AG04449 (cell line): Measurements from ENCODE around the gene ANTXR2.

Experiments used
- CTCF ChIA-PET: fragments of 350-600 bp; formaldehyde crosslinking; extraction: SDS; loops from one replicate; lab custom pipeline; 2021; ENCODE audit warnings: antibody characterized with exemption; lab: Yijun Ruan, JAX
- POLR2A ChIA-PET: fragments of 400-600, 350-600 bp; formaldehyde crosslinking; extraction: SDS; loops from one replicate; lab custom pipeline; 2020; ENCODE audit warnings: antibody characterized with exemption, inconsistent platforms; lab: Yijun Ruan, JAX
- DNase-seq: peaks from one replicate; pipeline ENCODE4 v3.0.0-alpha.2; 2010; ENCODE audit warnings: low read depth, low spot score
- H3K4me3 ChIP-seq: 2 replicates; pipeline ENCODE4 v1.5.1; 2011; ENCODE audit warnings: low read depth, mild to moderate bottlenecking, control low read depth, low read length
- TF ChIP-seq, protein P1 (sequence below): IDR thresholded peaks from one replicate; pipeline ENCODE4 v1.5.1; 2011; ENCODE audit warnings: mild to moderate bottlenecking, moderate library complexity, low read length, control low read depth, inconsistent platforms; ENCODE audit not compliant: insufficient read depth; ENCODE audit errors: missing control alignments

ANTXR2 gene

GRCh38 chr4:80112236-80112635 is 39.2 kb upstream of the ANTXR2 start:
- ChIA-PET CTCF (interaction anchor here (0.9 to 5.4 kb wide), 3 partner anchors 14 to 71 kb away, joined by 3 to 35 read pairs (median 3); no protein-coding TSS in a partner anchor), POLR2A (no interaction called here)
- TF ChIP-seq, protein P1, sequence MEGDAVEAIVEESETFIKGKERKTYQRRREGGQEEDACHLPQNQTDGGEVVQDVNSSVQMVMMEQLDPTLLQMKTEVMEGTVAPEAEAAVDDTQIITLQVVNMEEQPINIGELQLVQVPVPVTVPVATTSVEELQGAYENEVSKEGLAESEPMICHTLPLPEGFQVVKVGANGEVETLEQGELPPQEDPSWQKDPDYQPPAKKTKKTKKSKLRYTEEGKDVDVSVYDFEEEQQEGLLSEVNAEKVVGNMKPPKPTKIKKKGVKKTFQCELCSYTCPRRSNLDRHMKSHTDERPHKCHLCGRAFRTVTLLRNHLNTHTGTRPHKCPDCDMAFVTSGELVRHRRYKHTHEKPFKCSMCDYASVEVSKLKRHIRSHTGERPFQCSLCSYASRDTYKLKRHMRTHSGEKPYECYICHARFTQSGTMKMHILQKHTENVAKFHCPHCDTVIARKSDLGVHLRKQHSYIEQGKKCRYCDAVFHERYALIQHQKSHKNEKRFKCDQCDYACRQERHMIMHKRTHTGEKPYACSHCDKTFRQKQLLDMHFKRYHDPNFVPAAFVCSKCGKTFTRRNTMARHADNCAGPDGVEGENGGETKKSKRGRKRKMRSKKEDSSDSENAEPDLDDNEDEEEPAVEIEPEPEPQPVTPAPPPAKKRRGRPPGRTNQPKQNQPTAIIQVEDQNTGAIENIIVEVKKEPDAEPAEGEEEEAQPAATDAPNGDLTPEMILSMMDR = no peak
- no peak for DNase-seq
- H3K4me3 ChIP-seq = no peak overlapping the region

GRCh38 chr4:80111276-80111675 is 38.2 kb upstream of the ANTXR2 start:
- DNase-seq = no peak
- no peak overlapping the region for H3K4me3 ChIP-seq
- CTCF ChIA-PET = no interaction called here
- TF ChIP-seq, protein P1 = no peak
- POLR2A ChIA-PET = no interaction called here

DNA sequence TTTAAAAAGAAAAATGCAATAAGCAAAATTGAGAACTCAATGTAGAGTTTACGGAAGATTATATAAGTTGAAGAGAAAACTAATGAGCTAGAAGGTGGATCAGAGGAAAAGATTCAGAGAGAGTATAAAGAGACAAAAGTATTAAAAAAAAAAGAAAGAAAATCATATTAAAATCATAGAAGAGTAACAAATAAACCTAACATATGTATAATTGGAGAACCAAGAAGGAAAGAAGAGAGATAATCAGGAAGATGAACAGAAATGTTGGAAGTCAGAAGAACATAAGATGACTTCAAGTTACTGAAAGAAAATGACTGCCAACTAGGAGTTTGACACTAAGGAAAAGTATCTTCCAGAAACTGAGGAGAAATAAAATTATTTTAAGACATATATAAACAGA is 34.3 kb upstream of the ANTXR2 start:
- no peak overlapping the region for H3K4me3 ChIP-seq
- DNase-seq = no peak
- CTCF ChIA-PET = interaction anchor here (1.3 kb wide), 1 partner anchor 18 kb away, joined by 4 read pairs; no protein-coding TSS in a partner anchor
- TF ChIP-seq, protein P1 = no peak
- POLR2A ChIA-PET = no interaction called here

GRCh38 chr4:80104927-80105326 is 31.9 kb upstream of the ANTXR2 start:
- CTCF ChIA-PET = interaction anchor here (0.7 to 1.0 kb wide), 2 partner anchors 21 to 80 kb away, joined by 3 to 4 read pairs; no protein-coding TSS in a partner anchor
- DNase-seq = no peak
- POLR2A ChIA-PET = no interaction called here

DNA sequence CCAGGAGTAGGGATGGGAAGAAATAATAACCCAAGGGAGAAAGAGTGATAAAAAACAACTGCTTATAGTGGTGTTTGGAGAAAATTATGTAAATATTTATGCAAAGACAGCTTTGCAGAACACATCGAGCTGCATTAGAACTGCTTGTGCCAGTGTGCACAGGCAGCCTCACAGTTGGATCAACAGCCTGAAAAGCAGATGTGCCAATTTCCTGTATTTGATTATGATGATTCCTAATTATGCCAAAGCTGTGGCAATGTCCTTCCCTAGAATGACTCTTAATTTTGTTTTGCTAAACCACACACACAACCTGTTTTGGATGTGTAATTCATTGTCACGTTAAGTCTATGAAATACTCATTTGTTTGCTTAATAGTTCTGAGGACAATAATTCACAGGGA is 30.6 kb upstream of the ANTXR2 start:
- no peak for DNase-seq
- CTCF ChIA-PET = no interaction called here
- no peak overlapping the region for H3K4me3 ChIP-seq

More at GRCh38 chr4:80104927-80105326, 31.9 kb upstream of the ANTXR2 start:
- H3K4me3 ChIP-seq = no peak overlapping the region
- TF ChIP-seq, protein P1 = no peak

GRCh38 chr4:80101792-80102116 is 28.7 kb upstream of the ANTXR2 start:
- CTCF ChIA-PET = no interaction called here
- DNase-seq = no peak
- TF ChIP-seq, protein P1 = no peak
- POLR2A ChIA-PET = no interaction called here
- no peak overlapping the region for H3K4me3 ChIP-seq

More for the DNA sequence above, 30.6 kb upstream of the ANTXR2 start:
- TF ChIP-seq, protein P1 = no peak
- POLR2A ChIA-PET = no interaction called here
